K562 (cell line): ENCODE results near the gene GABARAP. TPM values are rescaled to one million over a fixed set of nuclear protein-coding genes. Genes with fewer than 3 reads are reported as not detected.

Experiments used
- ATAC-seq: fragments of 200-7000 bp; cut with Tn5 transposase; 3 replicates; pipeline ENCODE4 v1.9.1; 2020; ENCODE audit warnings: moderate library complexity
- BruUV-seq: library from RNA; stranded (reverse); fragments of 400-500 nt; replicated peaks from 2 replicates; lab custom pipeline; 2021; lab: Mats Ljungman, UMichigan
- CTCF ChIA-PET: fragments of 300-600 bp; formaldehyde crosslinking; extraction: SDS; loops from one replicate; lab custom pipeline; 2021; ENCODE audit warnings: low intra/inter-chr PET ratio; lab: Yijun Ruan, JAX
- POLR2A ChIA-PET: fragments of 300-600, 350-650 bp; sonication (Branson Sonifier 250); formaldehyde crosslinking; extraction: SDS; loops from one replicate; lab custom pipeline; 2021; ENCODE audit warnings: antibody characterized with exemption, inconsistent platforms; lab: Yijun Ruan, JAX
- DNase-seq, 4 experiments: peaks; one replicate each; pipeline versions ENCODE4 v3.0.0 to v3.0.0-alpha.2; 2011 to 2018; ENCODE audit warnings: low spot score in 3 of 4, mixed read lengths in 3 of 4; ENCODE audit errors: extremely low read depth in 1 of 4
- FAIRE-seq: peaks from 2 replicates; lab custom pipeline; 2011; peaks lifted over from hg19 to GRCh38; lab: Jason Lieb, UNC
- H2AFZ ChIP-seq: 2 replicates; pipeline ENCODE4 v1.6.0; 2011; ENCODE audit warnings: low read depth, low read length, control low read depth, inconsistent platforms
- H3K27ac ChIP-seq: fragments of 200-600 bp; 3 replicates; pipeline ENCODE4 v1.8.0; 2011; ENCODE audit warnings: low read depth, mild to moderate bottlenecking, control low read depth, inconsistent platforms, low read length, moderate library complexity, mixed read lengths; ENCODE audit errors: extremely low read depth
- H3K27me3 ChIP-seq, 2 experiments: fragments of 300-600 bp in 1 of 2; 2 replicates in 1 of 2; 3 replicates in 1 of 2; pipeline versions ENCODE4 v1.6.0 to v1.8.0; 2011; ENCODE audit warnings: inconsistent platforms in 2 of 2, low read length in 2 of 2, mild to moderate bottlenecking in 1 of 2, mixed read lengths in 1 of 2, moderate library complexity in 1 of 2; ENCODE audit not compliant: control insufficient read depth in 2 of 2, insufficient read depth in 2 of 2
- H3K36me3 ChIP-seq: fragments of 300-600 bp; 3 replicates; pipeline ENCODE4 v1.8.0; 2011; ENCODE audit warnings: mild to moderate bottlenecking, low read length, inconsistent platforms; ENCODE audit not compliant: control insufficient read depth, insufficient read depth
- H3K4me1 ChIP-seq, 2 experiments: fragments of 200-600 bp in 1 of 2; replicated peaks in 1 of 2; 2 replicates in 1 of 2; 3 replicates in 1 of 2; pipeline versions ENCODE4 v1.5.1 to v1.8.0; 2011; ENCODE audit warnings: inconsistent platforms in 2 of 2, low read length in 2 of 2, mild to moderate bottlenecking in 1 of 2, mixed read lengths in 1 of 2, moderate library complexity in 1 of 2; ENCODE audit not compliant: control insufficient read depth in 2 of 2, insufficient read depth in 2 of 2
- H3K4me2 ChIP-seq: 2 replicates; pipeline ENCODE4 v1.6.1; 2011; ENCODE audit warnings: low read length, control low read depth, inconsistent platforms, mixed read lengths; ENCODE audit not compliant: insufficient read depth
- H3K4me3 ChIP-seq: fragments of 200-600 bp; sonication (generic), shearing (Covaris generic); 2 replicates; pipeline ENCODE4 v1.5.1; 2016; ENCODE audit warnings: control low read depth, inconsistent platforms
- H3K79me2 ChIP-seq: fragments of 200-600 bp; 3 replicates; pipeline ENCODE4 v1.8.0; 2011; ENCODE audit warnings: low read length, inconsistent platforms; ENCODE audit not compliant: control insufficient read depth, insufficient read depth
- H3K9ac ChIP-seq, 2 experiments: 2 replicates each; pipeline versions ENCODE4 v1.6.0 to v1.6.1; 2011; ENCODE audit warnings: low read depth in 2 of 2, low read length in 2 of 2, control low read depth in 1 of 2, inconsistent platforms in 1 of 2, mild to moderate bottlenecking in 1 of 2, mixed read lengths in 1 of 2; ENCODE audit not compliant: insufficient read depth in 1 of 2
- H3K9me1 ChIP-seq: one replicate; pipeline ENCODE4 v1.6.0; 2011; ENCODE audit warnings: inconsistent platforms, mild to moderate bottlenecking, low read length, moderate library complexity; ENCODE audit not compliant: control insufficient read depth, insufficient read depth
- H3K9me3 ChIP-seq: replicated peaks from 2 replicates; pipeline ENCODE4 v1.5.1; 2011; ENCODE audit warnings: low read depth, low read length, inconsistent platforms; ENCODE audit not compliant: control insufficient read depth, insufficient read depth
- H4K20me1 ChIP-seq: replicated peaks from 2 replicates; pipeline ENCODE4 v1.6.1; 2011; ENCODE audit warnings: low read length, inconsistent platforms, mixed read lengths; ENCODE audit not compliant: control insufficient read depth, insufficient read depth
- AFF4 ChIP-seq: sonication (generic); formaldehyde crosslinking; IDR thresholded peaks from 2 replicates; pipeline ENCODE4 v1.8.0; 2023; ENCODE audit warnings: mild to moderate bottlenecking, missing genetic modification reagents
- CBX8 ChIP-seq: fragments of 200-600 bp; sonication (generic); IDR thresholded peaks from 2 replicates; pipeline ENCODE4 v1.6.1; 2012; ENCODE audit warnings: borderline replicate concordance, mixed run types, low read depth, mild to moderate bottlenecking, moderate library complexity, mixed read lengths, low read length, control low read depth, inconsistent platforms; ENCODE audit not compliant: poor library complexity, severe bottlenecking; ENCODE audit errors: extremely low read depth
- GABPB1 ChIP-seq: sonication (generic); formaldehyde crosslinking; IDR thresholded peaks from 2 replicates; pipeline ENCODE4 v1.8.0; 2022; ENCODE audit warnings: mild to moderate bottlenecking, missing genetic modification reagents
- HNRNPH1 ChIP-seq: fragments of 200-400 bp; formaldehyde crosslinking; optimal IDR thresholded peaks from 2 replicates; pipeline ENCODE3; 2017; ENCODE audit warnings: low read depth, mild to moderate bottlenecking, low read length, moderate library complexity
- POLR2G ChIP-seq: fragments of 200-400 bp; formaldehyde crosslinking; IDR thresholded peaks from 2 replicates; pipeline ENCODE4 v1.6.1; 2017; ENCODE audit warnings: low read depth, mild to moderate bottlenecking, antibody characterized with exemption, low read length, moderate library complexity
- RBFOX2 ChIP-seq: fragments of 200-400 bp; formaldehyde crosslinking; IDR thresholded peaks from 2 replicates; pipeline ENCODE4 v1.6.1; 2017; ENCODE audit warnings: low read depth, mild to moderate bottlenecking, low read length, moderate library complexity
- SMARCA5 ChIP-seq: fragments of 450-650 bp; IDR thresholded peaks from 2 replicates; pipeline ENCODE4 v1.6.1; 2016
- ZNF512 ChIP-seq: IDR thresholded peaks from 2 replicates; pipeline ENCODE4 v1.6.1; 2016; ENCODE audit warnings: missing genetic modification characterization, missing compliant biosample characterization
- ZNF740 ChIP-seq, 3 experiments: fragments of 200-800 bp in 1 of 3; sonication (Bioruptor generic) in 1 of 3; sonication (generic) in 1 of 3; formaldehyde crosslinking in 1 of 3; IDR thresholded peaks; 2 replicates each; pipeline versions ENCODE4 v1.6.1 to v1.8.0; 2016 to 2022; ENCODE audit warnings: mild to moderate bottlenecking in 2 of 3, missing compliant biosample characterization in 2 of 3, missing genetic modification characterization in 2 of 3, missing genetic modification reagents in 1 of 3
- WGBS: fragments of 100-300 bp; shearing (Covaris generic); methylation state at CpG from one replicate; pipeline ENCODE4 v1.1.6; 2016; ENCODE audit warnings: low coverage, mixed read lengths; ENCODE audit not compliant: insufficient coverage; ENCODE audit errors: missing lambda C conversion rate; 5-methylcytosine and 5-hydroxymethylcytosine counted together
- in situ Hi-C: fragments of 300-500 bp; cut with MboI; formaldehyde crosslinking; loops from 4 replicates; pipeline ENCODE4 v1.15.0; 2018; ENCODE audit warnings: inconsistent platforms, mixed read lengths
- intact Hi-C: fragments of 100-400 bp; cut with micrococcal nuclease; formaldehyde crosslinking; loops from 2 replicates; pipeline ENCODE4 v1.14.2; 2022
- polyA plus RNA-seq, 8 experiments: library from polyadenylated mRNA; depleted of rRNA in 4 of 8; stranded (reverse) in 5 of 8; unstranded in 3 of 8; fragments of >200 nt; fragmentation: Nextera tagmentation in 2 of 8; fragmentation: Illumina TruSeq in 1 of 8; extraction: Ambion mirVana in 2 of 8; extraction: Trizol in 1 of 8; gene quantifications; 2 replicates each; pipeline versions ENCODE4 v1.2.1 to v1.2.3, GENCODE V29; 2011 to 2014; ENCODE audit warnings: inconsistent platforms in 1 of 8, missing spikeins in 1 of 8
- total RNA-seq, 7 experiments: library from RNA; depleted of rRNA in 6 of 7; stranded (reverse); fragments of >200 nt in 6 of 7; fragmentation: Illumina TruSeq in 2 of 7; extraction: Trizol in 2 of 7; gene quantifications; 2 replicates each; pipeline versions ENCODE4 v1.2.1 to v1.2.3, GENCODE V29; 2011 to 2021; ENCODE audit warnings: low replicate concordance in 1 of 7

Gene GABARAP
- total and polyA plus RNA-seq, 9 of the 15 experiments (the other 6 are each of a cell fraction or from before 2014, with no cell fraction given), result 47.5 to 373 (median 152) TPM

- Histone ChIP-seq H3K4me1 (peaks cover 6 to 45% of the 10 kb centered on the region in 2 experiments; a peak in 4 of 5 replicates), H3K9ac (no peak overlapping the region), H2AFZ (no peak overlapping the region), H3K4me3 (no peak overlapping the region), H3K9me1 (peaks cover 6% of the 10 kb centered on the region), H3K36me3 (peaks cover 92% of the 10 kb centered on the region; the same call in 2 of the 3 replicates), H3K27me3 (no peaks in the 10 kb centered on the region), H3K9me3 (no peaks in the 10 kb centered on the region), H3K27ac (no peak overlapping the region), H3K79me2 (peaks cover 18% of the 10 kb centered on the region), H4K20me1 (peaks cover 6% of the 10 kb centered on the region), H3K4me2 (no peak overlapping the region)
- TF ChIP-seq CBX8, result no peak
- no peak for TF ChIP-seq ZNF512 (tag)
- TF ChIP-seq GABPB1, result no peak
- no peak for TF ChIP-seq ZNF740 (CRISPR knock-in tag; IDR thresholded peaks at IDR 0.05)
- TF ChIP-seq ZNF740 (tag; IDR thresholded peaks at IDR 0.05), result no peak
- no peak for TF ChIP-seq HNRNPH1
- TF ChIP-seq POLR2G, result peak; percentile 50; the same call in 1 of the 2 replicates
- TF ChIP-seq RBFOX2, result peak; percentile 47; the same call in 1 of the 2 replicates
- no peak for TF ChIP-seq AFF4 (CRISPR knock-in tag)
- no peak for TF ChIP-seq SMARCA5
- intact Hi-C loops, result no loop called here
- ChIA-PET POLR2A (interaction anchor here (7.7 kb wide), 1 partner anchor 11 kb away, joined by 73 read pairs; the partner anchor contains the start of gene DVL2), CTCF (no interaction called here)
- no TSS peak for BruUV-seq
- WGBS, result 89% methylated on average over 7 of the region's 15 CpGs
- no peak for FAIRE-seq
- DNase-seq, result no peak
- in situ Hi-C loops, result no loop called here
- no peak for ATAC-seq
Measured at GRCh38 chr17:7224661-7225111, 17.6 kb downstream of the GABARAP start.
